ENCODE measurements around the gene HOXD13.

DNA sequence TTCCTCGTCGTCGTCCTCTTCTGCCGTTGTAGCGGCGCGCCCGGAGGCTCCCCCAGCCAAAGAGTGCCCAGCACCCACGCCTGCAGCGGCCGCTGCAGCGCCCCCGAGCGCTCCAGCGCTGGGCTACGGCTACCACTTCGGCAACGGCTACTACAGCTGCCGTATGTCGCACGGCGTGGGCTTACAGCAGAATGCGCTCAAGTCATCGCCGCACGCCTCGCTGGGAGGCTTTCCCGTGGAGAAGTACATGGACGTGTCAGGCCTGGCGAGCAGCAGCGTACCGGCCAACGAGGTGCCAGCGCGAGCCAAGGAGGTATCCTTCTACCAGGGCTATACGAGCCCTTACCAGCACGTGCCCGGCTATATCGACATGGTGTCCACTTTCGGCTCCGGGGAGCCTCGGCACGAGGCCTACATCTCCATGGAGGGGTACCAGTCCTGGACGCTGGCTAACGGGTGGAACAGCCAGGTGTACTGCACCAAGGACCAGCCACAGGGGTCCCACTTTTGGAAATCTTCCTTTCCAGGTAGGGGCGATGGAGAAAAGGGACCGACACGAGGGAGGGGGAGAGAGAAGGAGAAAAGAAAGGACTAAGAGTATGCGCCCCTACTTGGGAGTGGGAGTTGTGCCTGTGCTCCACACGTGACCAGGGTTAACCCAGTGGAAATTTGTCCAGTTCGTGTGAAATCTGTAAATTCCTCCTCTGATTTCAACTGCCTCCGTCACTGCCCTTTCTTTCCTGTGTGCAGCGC, 800 bp downstream of the HOXD13 start:
- TF ChIP-seq, protein P1, sequence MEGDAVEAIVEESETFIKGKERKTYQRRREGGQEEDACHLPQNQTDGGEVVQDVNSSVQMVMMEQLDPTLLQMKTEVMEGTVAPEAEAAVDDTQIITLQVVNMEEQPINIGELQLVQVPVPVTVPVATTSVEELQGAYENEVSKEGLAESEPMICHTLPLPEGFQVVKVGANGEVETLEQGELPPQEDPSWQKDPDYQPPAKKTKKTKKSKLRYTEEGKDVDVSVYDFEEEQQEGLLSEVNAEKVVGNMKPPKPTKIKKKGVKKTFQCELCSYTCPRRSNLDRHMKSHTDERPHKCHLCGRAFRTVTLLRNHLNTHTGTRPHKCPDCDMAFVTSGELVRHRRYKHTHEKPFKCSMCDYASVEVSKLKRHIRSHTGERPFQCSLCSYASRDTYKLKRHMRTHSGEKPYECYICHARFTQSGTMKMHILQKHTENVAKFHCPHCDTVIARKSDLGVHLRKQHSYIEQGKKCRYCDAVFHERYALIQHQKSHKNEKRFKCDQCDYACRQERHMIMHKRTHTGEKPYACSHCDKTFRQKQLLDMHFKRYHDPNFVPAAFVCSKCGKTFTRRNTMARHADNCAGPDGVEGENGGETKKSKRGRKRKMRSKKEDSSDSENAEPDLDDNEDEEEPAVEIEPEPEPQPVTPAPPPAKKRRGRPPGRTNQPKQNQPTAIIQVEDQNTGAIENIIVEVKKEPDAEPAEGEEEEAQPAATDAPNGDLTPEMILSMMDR (IDR thresholded peaks at IDR 0.05): no peak
- TF ChIP-seq POLR2AphosphoS5 (IDR thresholded peaks at IDR 0.05) (no peak), POLR2A (IDR thresholded peaks at IDR 0.05) (no peak), EP300 (IDR thresholded peaks at IDR 0.05; ENCODE audit: low read depth) (no peak)
